SIG-M5 treated with dmso at 0.1 percent for 504 hours (cell line): ENCODE results near the gene FREY1.
A peak's percentile ranks its signal among the peaks of the same experiment; 100 is the strongest.

Experiments
- DNase-seq: peaks from one replicate; lab custom pipeline; 2025; ENCODE audit not compliant: unreplicated experiment; lab: John Stamatoyannopoulos, UW

FREY1 gene

DNA sequence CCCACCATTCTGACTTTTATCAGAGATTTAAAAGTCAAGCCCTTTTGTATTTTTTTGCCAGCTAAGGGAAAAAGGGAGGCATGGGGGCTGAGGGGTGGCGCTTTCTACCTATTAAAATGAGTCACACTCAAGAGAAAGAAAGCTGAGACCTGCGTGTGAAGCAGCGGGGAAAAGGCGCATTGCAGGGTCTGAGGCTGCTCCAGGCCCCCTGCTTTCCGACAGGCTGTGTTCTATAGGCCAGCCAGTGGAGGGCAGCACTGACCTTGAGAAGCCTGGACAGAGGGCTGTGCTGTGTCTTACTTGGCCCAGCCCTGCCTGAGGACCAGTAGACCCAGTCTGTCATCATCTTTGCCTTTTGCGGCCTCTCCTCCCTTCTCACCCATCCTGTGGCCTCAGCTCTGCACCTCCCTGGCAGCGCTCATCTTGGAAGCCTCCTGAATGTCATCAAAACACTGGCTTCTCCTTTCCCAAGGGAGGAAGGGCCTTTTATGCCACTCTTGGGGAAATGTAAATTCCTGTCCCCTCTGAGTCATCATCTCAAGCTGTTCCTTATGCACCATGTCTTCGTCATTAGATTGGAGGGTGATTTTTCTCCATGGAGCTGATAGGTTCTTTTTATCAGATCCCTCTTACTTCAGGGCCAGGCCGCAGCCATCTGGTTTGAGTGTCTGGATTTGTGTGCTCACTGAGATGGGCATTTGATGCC, 34.3 kb downstream of the FREY1 start:
- peak; percentile 31 for DNase-seq

GRCh38 chr11:45871638-45872037, 35.4 kb downstream of the FREY1 start:
- DNase-seq: no peak

GRCh38 chr11:45870706-45871105, 36.4 kb downstream of the FREY1 start:
- no peak for DNase-seq

DNA sequence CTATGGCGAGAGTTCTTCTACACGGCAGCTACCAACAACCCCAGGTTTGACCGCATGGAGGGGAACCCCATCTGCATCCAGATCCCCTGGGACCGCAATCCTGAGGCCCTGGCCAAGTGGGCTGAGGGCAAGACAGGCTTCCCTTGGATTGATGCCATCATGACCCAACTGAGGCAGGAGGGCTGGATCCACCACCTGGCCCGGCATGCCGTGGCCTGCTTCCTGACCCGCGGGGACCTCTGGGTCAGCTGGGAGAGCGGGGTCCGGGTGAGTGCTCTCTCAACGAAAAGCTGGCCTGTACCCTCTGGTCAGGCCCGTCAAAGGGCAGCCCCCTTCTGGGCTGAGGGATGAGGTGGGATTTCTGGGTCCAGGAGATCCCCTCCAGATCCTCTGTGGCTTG, 37.5 kb downstream of the FREY1 start:
- no peak for DNase-seq

- no peak for DNase-seq
Measured at GRCh38 chr11:45864041-45864440, 43.0 kb downstream of the FREY1 start.

GRCh38 chr11:45860764-45861510, 46.1 kb downstream of the FREY1 start:
- no peak for DNase-seq

GRCh38 chr11:45860348-45860747, 46.7 kb downstream of the FREY1 start:
- no peak for DNase-seq

DNA sequence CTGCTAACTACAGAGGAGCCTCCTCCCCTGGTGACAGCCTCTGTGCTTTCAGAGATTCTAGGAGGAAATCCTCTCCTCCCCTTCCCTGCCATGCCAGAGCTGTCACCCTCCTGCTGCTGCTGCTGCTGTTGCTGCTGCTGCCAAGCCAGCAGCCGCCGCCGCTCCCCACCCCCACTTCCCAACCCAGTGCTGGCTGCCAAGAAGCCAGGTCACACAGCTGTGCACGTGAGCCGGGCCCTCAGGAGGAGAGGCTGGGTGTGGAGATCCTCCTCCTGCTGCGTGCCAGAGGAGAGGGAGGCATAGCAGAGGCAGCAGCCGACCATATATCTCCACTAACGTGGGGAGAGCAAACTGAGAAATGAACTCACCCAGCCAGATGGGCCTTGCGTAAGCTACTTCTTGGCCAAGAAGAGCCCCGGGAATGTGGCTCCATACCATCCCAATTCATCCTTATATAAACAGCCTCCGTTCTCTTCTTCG, 47.4 kb downstream of the FREY1 start:
- no peak for DNase-seq

DNA sequence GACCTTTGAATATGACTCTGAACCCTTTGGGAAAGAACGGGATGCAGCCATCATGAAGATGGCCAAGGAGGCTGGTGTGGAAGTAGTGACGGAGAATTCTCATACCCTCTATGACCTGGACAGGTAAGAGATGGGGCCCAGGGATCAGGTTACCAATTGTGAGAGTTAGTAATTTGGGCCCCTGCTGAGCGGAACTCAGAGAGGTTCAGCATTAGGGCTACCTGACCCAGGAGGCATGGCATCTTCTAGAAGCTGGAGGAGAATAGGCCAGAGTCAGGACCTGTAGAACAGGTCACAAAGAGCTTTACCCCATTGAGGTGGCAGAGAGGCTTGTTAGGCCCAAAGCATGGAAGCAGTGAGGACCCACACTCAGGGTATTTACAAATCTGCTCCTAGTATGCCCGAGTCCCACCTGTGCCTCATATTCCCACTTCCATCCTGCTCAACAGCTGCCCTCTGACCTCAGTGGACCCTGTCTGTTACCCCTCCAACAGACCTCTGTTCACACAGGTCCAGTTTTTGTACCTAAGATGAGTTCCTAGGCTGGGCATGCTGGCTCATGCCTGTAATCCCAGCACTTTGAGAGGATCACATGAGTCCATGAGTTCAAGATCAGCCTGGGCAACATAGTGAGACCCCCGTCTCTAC, 48.2 kb downstream of the FREY1 start:
- DNase-seq: no peak

GRCh38 chr11:45857961-45858474, 49.1 kb downstream of the FREY1 start:
- peak; percentile 57 for DNase-seq
